GM10266 (cell line): ENCODE data around the gene ZNF30.
A peak's percentile ranks its signal among the peaks of the same experiment; 100 is the strongest.
"Not testable (repeated sequence)": the region's sequence is repeated elsewhere in the genome, so short reads cannot be mapped to it uniquely, and the experiment has no call there.

Experiments used
- DNase-seq: peaks from one replicate; pipeline ENCODE4 v3.0.0; 2012; ENCODE audit errors: extremely low spot score
- TF ChIP-seq, protein P1 (sequence below): IDR thresholded peaks from 2 replicates; pipeline ENCODE4 v1.5.1; 2012; ENCODE audit warnings: mild to moderate bottlenecking, low read depth; ENCODE audit not compliant: control insufficient read depth, insufficient read depth; ENCODE audit errors: missing control alignments

The ZNF30 gene

DNA sequence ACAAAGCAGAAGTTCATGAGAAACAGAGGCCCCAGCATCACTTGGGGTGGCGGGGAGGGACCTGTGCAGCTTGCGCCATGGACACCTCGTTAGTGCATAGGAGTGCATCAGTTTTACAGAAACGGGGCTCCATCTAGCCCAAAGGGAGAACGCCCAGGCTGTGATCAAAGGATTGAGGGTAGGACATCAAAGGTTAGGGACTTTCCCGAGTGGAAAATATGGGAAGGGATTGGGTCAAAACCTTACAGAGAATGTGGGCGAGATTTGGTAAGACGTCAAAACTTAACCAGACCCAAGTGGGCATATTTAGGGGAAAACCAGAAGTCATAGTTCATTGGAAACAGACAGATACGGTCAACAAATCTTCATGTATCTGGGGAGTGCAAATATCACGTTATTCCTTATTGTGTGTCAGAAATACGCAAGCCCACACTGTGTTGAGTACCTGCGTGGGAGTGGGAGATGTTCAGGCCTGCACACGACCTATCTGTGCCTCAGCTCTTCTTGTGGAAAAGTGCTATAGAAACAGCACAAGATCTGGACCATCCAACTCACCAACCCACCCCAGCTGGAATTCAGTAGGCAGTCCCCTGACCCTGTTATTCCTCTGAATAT is 64.0 kb downstream of the ZNF30 start:
- DNase-seq, result peak; percentile 58
- TF ChIP-seq, protein P1, sequence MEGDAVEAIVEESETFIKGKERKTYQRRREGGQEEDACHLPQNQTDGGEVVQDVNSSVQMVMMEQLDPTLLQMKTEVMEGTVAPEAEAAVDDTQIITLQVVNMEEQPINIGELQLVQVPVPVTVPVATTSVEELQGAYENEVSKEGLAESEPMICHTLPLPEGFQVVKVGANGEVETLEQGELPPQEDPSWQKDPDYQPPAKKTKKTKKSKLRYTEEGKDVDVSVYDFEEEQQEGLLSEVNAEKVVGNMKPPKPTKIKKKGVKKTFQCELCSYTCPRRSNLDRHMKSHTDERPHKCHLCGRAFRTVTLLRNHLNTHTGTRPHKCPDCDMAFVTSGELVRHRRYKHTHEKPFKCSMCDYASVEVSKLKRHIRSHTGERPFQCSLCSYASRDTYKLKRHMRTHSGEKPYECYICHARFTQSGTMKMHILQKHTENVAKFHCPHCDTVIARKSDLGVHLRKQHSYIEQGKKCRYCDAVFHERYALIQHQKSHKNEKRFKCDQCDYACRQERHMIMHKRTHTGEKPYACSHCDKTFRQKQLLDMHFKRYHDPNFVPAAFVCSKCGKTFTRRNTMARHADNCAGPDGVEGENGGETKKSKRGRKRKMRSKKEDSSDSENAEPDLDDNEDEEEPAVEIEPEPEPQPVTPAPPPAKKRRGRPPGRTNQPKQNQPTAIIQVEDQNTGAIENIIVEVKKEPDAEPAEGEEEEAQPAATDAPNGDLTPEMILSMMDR, result no peak

DNA sequence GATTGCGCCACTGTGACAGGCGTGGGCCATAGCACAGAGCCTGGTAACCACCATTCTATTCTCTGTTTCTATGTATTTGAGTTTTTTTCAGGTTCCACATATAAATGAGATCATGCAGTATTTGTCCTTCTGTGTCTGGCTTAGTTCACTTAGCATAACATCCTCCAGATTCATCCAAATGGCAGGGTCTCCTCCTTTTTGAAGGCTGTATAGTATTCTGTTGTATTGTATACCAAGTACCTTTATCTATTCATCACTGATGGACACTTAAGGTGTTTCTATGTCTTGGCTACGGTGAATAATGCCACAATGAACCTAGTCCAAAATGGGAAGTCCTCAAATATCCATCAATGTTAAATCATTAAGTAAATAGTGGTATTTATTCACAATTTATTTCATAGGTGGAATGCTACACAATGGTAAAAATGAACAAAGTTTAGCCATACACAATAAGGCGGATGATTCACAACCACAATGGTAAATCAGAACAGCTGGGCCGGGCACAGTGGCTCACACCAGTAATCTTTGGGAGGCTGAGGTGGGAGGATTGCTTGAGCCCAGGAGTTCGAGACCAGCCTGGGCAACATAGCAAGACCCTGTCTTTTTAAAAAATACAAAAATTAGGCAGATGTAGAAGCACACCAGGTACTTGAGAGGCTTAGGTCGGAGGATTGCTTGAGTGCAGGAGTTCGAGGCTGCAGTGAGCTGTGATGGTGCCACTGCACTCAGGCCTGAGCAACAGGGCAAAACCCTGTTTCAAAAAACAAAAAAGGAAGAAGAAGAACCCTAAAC is 65.0 kb downstream of the ZNF30 start:
- TF ChIP-seq, protein P1, result no peak
- no peak for DNase-seq

DNA sequence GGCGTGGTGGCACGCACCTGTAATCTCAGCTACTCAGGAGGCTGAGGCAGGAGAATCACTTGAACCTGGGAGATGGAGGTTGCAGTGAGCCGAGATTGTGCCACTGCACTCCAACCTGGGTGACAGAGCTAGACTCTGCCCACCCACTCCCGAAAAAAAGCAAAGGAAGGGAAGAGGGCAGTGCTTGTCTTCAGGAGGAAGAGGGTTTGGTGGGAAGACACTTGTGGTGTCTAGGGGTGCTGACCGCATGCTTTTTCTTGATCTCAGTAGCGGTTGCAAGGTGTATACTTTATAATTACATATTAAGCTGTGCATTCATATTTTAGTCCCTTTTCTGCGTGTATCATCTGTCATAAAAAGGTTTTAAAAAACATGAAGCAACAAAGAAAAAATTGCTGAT is 65.9 kb downstream of the ZNF30 start:
- DNase-seq, result not testable (repeated sequence)

DNA sequence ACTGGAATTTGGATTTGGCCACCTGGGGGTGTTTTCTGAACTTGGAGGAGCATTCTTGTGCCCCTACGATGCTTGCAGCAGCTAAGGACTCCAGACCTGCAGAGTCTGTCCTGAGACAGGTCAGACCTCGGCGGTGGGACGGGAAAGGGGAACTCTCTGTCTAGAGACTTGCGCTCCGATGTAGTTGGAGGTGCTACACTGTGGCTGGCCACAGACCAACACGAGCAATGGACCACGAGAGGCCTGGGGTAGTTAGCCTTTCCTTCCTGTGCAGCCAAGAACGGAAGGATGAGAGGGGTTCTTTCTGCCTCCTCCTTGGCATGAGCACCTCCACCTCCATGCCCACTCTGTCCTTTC is 67.6 kb downstream of the ZNF30 start:
- DNase-seq, result no peak
- TF ChIP-seq, protein P1, result no peak
